ENCODE results near the gene C1QTNF1. TPM values are rescaled to one million over a fixed set of nuclear protein-coding genes. Genes with fewer than 3 reads are reported as not detected.

The C1QTNF1 gene
- total and polyA plus RNA-seq, 2 experiments from 2014 or later = 9.5 to 13.3 TPM

- Histone ChIP-seq H3K4me3 (no peak overlapping the region), H3K4me2 (no peak overlapping the region), H3K27me3 (no peaks in the 10 kb centered on the region), H3K9me3 (ENCODE audit: low read depth) (no peaks in the 10 kb centered on the region), H3K36me3 (replicated peaks; ENCODE audit: insufficient read depth, low read depth) (no peaks in the 10 kb centered on the region), H3K9me2 (replicated peaks; ENCODE audit: insufficient read depth) (no peaks in the 10 kb centered on the region), H3K79me2 (no peaks in the 10 kb centered on the region), H3K27ac (no peak overlapping the region), H2AFZ (no peak overlapping the region), H3K4me1 (ENCODE audit: insufficient read depth) (no peaks in the 10 kb centered on the region), H4K20me1 (ENCODE audit: insufficient read depth, poor library complexity, severe bottlenecking) (no peaks in the 10 kb centered on the region)
- 84% methylated on average over 6 of the region's 6 CpGs for WGBS (ENCODE audit: low lambda C conversion rate, missing lambda C conversion rate)
- TF ChIP-seq CTCF (IDR thresholded peaks at IDR 0.05; ENCODE audit: poor library complexity) = no peak
- no peak for TF ChIP-seq EZH2phosphoT487 (IDR thresholded peaks at IDR 0.05; ENCODE audit: low read depth, severe bottlenecking, unreplicated experiment)
- TF ChIP-seq EZH2 (IDR thresholded peaks at IDR 0.05; ENCODE audit: borderline replicate concordance) = no peak
- DNase-seq (ENCODE audit: low spot score) = no peak
Measured at GRCh38 chr17:79039886-79040285, 15.9 kb downstream of the C1QTNF1 start.

GRCh38 chr17:79041041-79041570 is 17.1 kb downstream of the C1QTNF1 start:
- no peak for DNase-seq (ENCODE audit: low spot score)
- Histone ChIP-seq H3K4me2 (no peak overlapping the region), H3K9me3 (ENCODE audit: low read depth) (no peaks in the 10 kb centered on the region), H3K79me2 (no peaks in the 10 kb centered on the region), H3K4me3 (no peak overlapping the region), H3K9me2 (replicated peaks; ENCODE audit: insufficient read depth) (no peaks in the 10 kb centered on the region), H3K27ac (no peak overlapping the region), H3K27me3 (no peaks in the 10 kb centered on the region), H2AFZ (no peak overlapping the region), H3K4me1 (ENCODE audit: insufficient read depth) (peaks cover 1% of the 10 kb centered on the region), H3K36me3 (replicated peaks; ENCODE audit: insufficient read depth, low read depth) (no peaks in the 10 kb centered on the region), H4K20me1 (ENCODE audit: insufficient read depth, poor library complexity, severe bottlenecking) (no peaks in the 10 kb centered on the region)
- TF ChIP-seq CTCF (IDR thresholded peaks at IDR 0.05; ENCODE audit: poor library complexity) (no peak), EZH2phosphoT487 (IDR thresholded peaks at IDR 0.05; ENCODE audit: low read depth, severe bottlenecking, unreplicated experiment) (no peak), EZH2 (IDR thresholded peaks at IDR 0.05; ENCODE audit: borderline replicate concordance) (no peak)
- WGBS (ENCODE audit: low lambda C conversion rate, missing lambda C conversion rate) = 88% methylated on average over 13 of the region's 13 CpGs

- Histone ChIP-seq H3K4me1 (ENCODE audit: insufficient read depth) (peaks cover 7% of the 10 kb centered on the region), H4K20me1 (ENCODE audit: insufficient read depth, poor library complexity, severe bottlenecking) (no peaks in the 10 kb centered on the region), H3K9me2 (replicated peaks; ENCODE audit: insufficient read depth) (no peaks in the 10 kb centered on the region), H3K79me2 (no peaks in the 10 kb centered on the region), H3K4me3 (no peak overlapping the region), H3K9me3 (ENCODE audit: low read depth) (no peaks in the 10 kb centered on the region), H3K4me2 (no peak overlapping the region), H3K27ac (no peak overlapping the region), H3K36me3 (replicated peaks; ENCODE audit: insufficient read depth, low read depth) (no peaks in the 10 kb centered on the region), H3K27me3 (no peaks in the 10 kb centered on the region), H2AFZ (no peak overlapping the region)
- TF ChIP-seq EZH2 (IDR thresholded peaks at IDR 0.05; ENCODE audit: borderline replicate concordance) = no peak
- TF ChIP-seq EZH2phosphoT487 (IDR thresholded peaks at IDR 0.05; ENCODE audit: low read depth, severe bottlenecking, unreplicated experiment) = no peak
- no peak for TF ChIP-seq CTCF (IDR thresholded peaks at IDR 0.05; ENCODE audit: poor library complexity)
- no peak for DNase-seq (ENCODE audit: low spot score)
- 87% methylated on average over 27 of the region's 29 CpGs for WGBS (ENCODE audit: low lambda C conversion rate, missing lambda C conversion rate)
Measured at GRCh38 chr17:79041723-79042420, 17.9 kb downstream of the C1QTNF1 start.

Data from hepatocyte (in vitro differentiated cells).